Hepatic stellate cell (primary cell): Measurements from ENCODE around the gene USP3.
"Not testable (repeated sequence)": the region's sequence is repeated elsewhere in the genome, so short reads cannot be mapped to it uniquely, and the experiment has no call there.

Experiments used
- DNase-seq: peaks from one replicate; pipeline ENCODE4 v3.0.0; 2011; ENCODE audit warnings: low spot score

The USP3 gene

GRCh38 chr15:63610209-63610841, 105.9 kb downstream of the USP3 start:
- DNase-seq = peak; percentile 80

DNA sequence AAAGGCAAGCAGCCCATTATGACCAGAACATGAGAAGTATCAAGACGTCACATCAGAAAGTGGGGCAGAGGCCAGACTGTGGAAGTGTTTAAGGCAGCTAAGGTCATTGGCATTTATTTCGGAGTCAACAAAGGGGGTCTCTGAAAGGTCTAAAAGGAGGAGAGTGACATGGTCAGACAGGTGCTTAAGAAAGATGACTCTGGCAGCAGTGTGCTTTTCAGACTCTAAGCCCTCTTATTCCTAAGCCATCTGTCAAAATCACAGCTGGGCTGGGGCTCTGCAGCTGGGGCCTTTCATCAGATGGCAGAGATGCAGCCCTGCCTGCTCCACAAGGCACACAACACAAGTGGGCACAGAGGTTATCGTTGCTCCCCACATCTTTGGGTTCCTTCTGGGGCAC, 106.8 kb downstream of the USP3 start:
- no peak for DNase-seq

GRCh38 chr15:63612300-63612699, 107.9 kb downstream of the USP3 start:
- no peak for DNase-seq

DNA sequence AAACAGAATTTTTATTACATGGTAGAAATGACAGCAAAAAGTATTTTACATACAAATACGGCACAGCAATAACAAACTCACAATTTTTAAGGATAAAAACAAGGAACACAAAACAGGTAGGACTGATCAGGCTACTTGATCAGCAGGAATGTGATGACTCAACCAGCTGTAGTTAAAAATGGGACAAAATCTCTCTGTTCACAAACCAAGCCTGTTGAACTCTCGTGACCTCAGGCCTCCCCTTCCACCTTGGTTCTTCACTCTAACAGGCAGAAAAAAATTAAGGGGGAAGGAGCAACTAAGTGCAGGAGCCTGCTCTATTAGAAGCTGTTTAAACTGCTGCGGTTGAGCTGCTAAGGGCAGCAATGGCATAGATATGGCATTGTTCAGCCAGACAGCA, 111.5 kb downstream of the USP3 start:
- no peak for DNase-seq

DNA sequence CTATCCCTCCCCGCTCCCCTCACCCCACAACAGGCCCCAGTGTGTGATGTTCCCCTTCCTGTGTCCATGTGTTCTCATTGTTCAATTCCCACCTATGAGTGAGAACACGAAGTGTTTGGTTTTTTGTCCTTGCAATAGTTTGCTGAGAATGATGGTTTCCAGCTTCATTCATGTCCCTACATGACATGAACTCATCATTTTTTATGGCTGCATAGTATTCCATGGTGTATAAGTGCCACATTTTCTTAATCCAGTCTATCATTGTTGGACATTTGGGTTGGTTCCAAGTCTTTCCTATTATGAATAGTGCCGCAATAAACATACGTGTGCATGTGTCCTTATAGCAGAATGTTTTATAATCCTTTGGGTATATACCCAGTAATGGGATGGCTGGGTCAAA, 112.8 kb downstream of the USP3 start:
- DNase-seq = not testable (repeated sequence)

DNA sequence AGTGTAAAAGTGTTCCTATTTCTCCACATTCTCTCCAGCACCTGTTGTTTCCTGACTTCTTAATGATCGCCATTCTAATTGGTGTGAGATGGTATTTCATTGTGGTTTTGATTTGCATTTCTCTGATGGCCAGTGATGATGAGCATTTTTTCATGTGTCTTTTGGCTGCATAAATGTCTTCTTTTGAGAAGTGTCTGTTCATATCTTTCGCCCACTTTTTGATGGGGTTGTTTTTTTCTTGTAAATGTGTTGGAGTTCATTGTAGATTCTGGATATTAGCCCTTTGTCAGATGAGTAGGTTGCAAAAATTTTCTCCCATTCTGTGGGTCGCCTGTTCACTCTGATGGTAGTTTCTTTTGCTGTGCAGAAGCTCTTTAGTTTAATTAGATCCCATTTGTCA, 113.2 kb downstream of the USP3 start:
- not testable (repeated sequence) for DNase-seq

DNA sequence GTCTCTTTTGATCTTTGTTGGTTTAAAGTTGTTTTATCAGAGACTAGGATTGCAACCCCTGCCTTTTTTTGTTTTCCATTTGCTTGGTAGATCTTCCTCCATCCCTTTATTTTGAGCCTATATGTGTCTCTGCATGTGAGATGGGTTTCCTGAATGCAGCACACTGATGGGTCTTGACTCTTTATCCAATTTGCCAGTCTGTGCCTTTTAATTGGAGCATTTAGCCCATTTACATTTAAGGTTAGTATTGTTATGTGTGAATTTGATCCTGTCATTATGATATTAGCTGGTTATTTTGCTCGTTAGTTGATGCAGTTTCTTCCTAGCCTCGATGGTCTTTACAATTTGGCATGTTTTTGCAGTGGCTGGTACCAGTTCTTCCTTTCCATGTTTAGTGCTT, 116.4 kb downstream of the USP3 start:
- DNase-seq = not testable (repeated sequence)

DNA sequence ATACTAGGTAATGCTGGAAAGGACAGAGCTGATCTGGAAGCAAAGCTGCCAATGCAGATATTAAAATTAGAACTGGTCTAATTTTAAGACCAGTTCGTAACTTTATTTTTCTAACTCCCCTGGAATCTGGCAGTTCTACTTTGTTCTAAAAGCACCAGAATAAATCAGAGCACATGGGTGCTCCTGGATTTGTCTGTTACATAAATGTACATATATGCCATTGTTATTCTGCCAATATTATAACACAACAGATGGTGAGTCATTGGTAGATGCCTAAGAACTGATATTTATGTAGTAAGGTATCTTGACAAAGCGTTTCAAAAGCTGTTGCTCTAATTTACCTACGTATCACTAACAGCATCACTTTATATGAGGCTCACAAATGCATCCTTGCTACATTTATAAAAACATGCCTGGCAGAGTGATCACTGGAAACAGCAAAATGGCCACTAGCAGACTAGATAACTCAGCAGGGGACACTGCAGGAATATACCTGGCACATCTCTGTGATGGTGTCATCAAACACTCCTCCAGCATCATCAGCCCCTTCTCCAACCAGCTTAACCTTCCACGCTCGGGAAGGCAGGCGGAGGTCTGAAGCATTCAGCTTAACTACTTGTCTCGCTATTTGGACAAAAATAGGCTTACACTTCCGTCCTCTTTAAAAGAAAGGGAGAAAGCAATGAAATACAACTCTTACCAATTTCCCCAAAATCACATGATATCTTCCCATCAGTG, 119.0 kb downstream of the USP3 start:
- DNase-seq = no peak

GRCh38 chr15:63626955-63627354, 122.6 kb downstream of the USP3 start:
- DNase-seq = no peak

DNA sequence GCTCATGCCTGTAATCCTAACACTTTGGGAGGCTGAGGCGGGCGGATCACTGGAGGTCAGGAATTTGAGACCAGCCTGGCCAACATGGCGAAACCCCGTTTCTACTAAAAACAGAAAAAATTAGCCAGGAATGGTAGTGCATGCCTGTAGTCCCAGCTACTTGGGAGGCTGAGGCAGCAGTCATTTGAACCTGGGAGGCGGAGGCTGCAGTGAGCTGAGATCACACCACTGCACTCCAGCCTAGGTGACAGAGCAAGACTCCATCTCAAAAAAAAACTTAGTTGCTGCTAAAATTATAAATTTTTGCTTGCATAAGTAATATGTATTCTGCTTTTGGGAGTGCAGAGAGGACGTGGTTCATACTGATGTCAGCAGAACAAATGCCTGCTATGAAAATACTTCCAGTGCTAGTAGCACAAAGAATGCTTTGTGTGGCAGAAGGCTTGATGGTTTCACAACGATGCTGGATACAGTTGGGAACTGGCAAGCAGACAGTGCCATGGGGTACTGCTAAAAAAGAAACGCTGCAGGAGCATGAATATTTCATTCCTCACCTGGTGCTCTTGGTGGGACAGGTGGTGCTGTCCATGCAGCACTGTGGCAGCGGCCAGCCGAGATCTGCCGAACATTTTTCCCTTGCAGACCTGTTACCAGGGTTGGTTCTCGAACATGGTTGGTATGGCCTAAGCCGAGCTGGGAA, 123.9 kb downstream of the USP3 start:
- DNase-seq = no peak

DNA sequence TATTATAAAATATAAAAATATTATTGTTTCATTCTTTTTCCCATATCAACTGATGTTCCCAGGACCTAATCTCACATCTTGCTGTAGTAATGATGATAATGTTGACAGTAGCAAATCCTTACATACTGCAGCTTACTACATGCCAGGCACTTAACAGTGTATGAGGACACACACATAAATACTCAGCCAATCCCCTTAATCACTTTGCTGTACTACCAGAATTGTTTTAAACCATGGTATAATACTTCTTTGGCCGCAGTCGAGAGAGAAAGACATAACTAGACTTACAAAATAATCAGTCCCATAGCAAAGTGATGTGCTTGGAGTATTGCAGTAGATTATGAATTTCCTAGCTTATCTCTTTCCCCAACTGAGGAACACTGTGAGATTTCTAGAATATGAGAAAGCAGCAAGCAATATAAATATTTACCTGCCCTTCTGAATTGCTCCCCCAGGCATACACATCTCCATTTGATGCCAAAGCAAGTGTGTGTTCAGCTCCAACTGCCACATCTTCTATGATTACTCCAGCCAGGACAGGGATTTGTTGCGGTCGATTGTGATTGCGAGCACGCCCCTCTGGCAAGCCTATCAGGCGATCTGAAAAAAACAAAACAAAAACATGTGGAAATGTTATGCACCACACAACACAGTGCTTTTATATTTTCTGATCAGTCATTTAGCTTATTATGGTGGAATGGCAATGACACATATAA, 125.8 kb downstream of the USP3 start:
- no peak for DNase-seq

DNA sequence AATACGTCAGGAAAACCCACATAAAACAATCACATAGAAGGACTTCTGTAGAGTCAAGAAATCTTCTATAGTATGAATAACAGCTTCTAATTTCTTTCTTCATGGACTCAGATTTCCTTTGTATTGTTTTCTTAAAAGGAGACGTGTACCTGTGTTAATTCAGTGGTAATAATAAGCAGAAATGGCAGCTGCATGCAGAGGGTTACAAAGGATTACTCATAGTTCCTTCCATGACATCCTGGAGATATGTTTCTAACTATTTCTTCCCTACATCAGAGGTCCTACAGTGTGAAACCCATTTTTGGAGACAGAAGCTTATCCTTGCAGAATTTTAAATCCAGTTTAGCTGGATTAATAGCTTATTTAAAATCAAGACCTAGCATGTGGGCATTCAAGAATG, 128.9 kb downstream of the USP3 start:
- no peak for DNase-seq

DNA sequence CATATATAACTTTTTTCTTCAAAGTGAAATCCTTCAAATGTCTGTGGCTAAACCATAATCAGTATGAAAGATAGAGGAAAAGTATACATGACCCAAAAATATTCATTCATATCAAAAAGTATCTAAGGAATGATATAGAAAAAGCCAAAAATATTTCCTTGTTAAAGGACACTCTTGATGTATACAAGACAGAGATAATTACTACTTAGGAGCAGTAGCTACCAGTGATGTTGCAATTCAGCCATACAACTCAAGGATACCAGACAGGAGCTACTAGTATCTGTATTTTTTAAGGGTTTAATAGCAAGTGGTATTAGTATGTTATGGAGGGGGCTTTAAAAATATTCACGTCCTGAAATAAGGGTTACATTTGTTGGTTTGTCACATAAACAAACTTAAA, 129.8 kb downstream of the USP3 start:
- DNase-seq = no peak

- no peak for DNase-seq
Measured at GRCh38 chr15:63636518-63637061, 132.2 kb downstream of the USP3 start.

DNA sequence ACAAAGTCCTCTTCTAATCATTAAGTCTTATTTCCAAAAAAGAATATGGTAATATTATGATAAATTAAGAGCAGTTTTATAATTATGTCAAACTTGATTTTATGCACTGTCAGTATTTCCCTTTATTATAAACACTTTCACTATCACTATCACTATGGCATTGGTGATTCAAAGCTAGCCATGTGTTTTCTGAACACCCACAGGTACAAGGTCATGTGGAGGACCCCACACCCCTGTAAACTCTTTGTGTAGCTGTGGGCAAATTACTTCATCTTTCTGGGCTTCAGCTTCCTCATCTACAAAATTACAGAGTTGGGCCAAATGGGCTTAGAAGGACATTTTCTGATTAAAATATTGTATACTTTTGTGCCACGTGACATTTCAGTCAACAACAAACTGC, 134.4 kb downstream of the USP3 start:
- DNase-seq = no peak

DNA sequence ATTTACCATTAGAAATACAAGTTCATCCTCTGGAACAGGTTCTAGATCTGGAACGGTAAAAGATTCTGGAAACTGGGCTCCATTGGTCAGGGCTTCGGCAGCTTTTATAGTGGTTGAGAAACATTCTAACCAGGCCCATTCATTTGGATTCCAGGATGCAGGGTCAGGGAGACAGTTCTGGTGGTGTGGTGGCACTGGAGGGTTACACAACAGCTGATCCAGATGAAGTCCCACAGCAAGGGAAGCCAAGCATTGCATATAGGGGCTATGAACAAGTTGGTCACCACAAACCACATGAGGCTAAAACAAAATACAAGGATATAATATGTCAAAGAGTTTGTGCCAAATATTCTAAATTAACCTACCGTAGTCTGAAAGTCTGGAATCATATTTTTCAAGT, 135.8 kb downstream of the USP3 start:
- no peak for DNase-seq
